Caco-2 (cell line): ENCODE measurements around the gene LSM7. TPM values are rescaled to one million over a fixed set of nuclear protein-coding genes. Genes with fewer than 3 reads are reported as not detected.

Experiments used
- BruUV-seq: library from RNA; stranded (reverse); fragments of 400-500 nt; replicated peaks from 2 replicates; lab custom pipeline; 2021; lab: Mats Ljungman, UMichigan
- CTCF ChIA-PET: fragments of 300-600 bp; sonication (Branson Sonifier 250); formaldehyde crosslinking; loops from one replicate; lab custom pipeline; 2022; ENCODE audit warnings: antibody characterized with exemption; lab: Charles Lee
- POLR2A ChIA-PET: fragments of 300-600 bp; sonication (Branson Sonifier 250); formaldehyde crosslinking; loops from one replicate; lab custom pipeline; 2022; ENCODE audit warnings: antibody characterized with exemption; lab: Charles Lee
- DNase-seq, 2 experiments: peaks; one replicate each; pipeline versions ENCODE4 v3.0.0 to v3.0.0-alpha.2; 2020 to 2022
- H3K27me3 ChIP-seq: replicated peaks from 2 replicates; pipeline ENCODE4 v1.6.0; 2011; ENCODE audit warnings: low read length; ENCODE audit not compliant: control insufficient read depth, insufficient read depth
- H3K36me3 ChIP-seq: 2 replicates; pipeline ENCODE4 v1.5.1; 2011; ENCODE audit warnings: low read length; ENCODE audit not compliant: control insufficient read depth, insufficient read depth
- H3K4me1 ChIP-seq: fragments of 250-450 bp; sonication (Bioruptor Pico); 2 replicates; pipeline ENCODE4 v1.5.1; 2020; ENCODE audit warnings: mild to moderate bottlenecking
- H3K4me3 ChIP-seq: 2 replicates; pipeline ENCODE4 v1.5.1; 2011; ENCODE audit warnings: low read depth, mild to moderate bottlenecking, control low read depth, low read length
- H3K9me3 ChIP-seq: fragments of 250-450 bp; sonication (Bioruptor Pico); 2 replicates; pipeline ENCODE4 v1.5.1; 2020; ENCODE audit warnings: mild to moderate bottlenecking, moderate library complexity
- H3K27ac Mint-ChIP-seq: one replicate; pipeline ENCODE4 v1.8.0; 2022; ENCODE audit warnings: mixed read lengths; ENCODE audit not compliant: unreplicated experiment
- H3K27me3 Mint-ChIP-seq: one replicate; pipeline ENCODE4 v1.8.0; 2022; ENCODE audit warnings: mixed read lengths; ENCODE audit not compliant: insufficient read depth, unreplicated experiment
- H3K36me3 Mint-ChIP-seq: one replicate; pipeline ENCODE4 v1.8.0; 2022; ENCODE audit warnings: mild to moderate bottlenecking, mixed read lengths; ENCODE audit not compliant: insufficient read depth, unreplicated experiment
- H3K4me1 Mint-ChIP-seq: one replicate; pipeline ENCODE4 v1.8.0; 2022; ENCODE audit warnings: low read depth, mixed read lengths; ENCODE audit not compliant: unreplicated experiment
- H3K4me3 Mint-ChIP-seq: one replicate; pipeline ENCODE4 v1.8.0; 2022; ENCODE audit warnings: mild to moderate bottlenecking, moderate library complexity, mixed read lengths; ENCODE audit not compliant: unreplicated experiment
- H3K9me3 Mint-ChIP-seq: one replicate; pipeline ENCODE4 v1.8.0; 2022; ENCODE audit warnings: mixed read lengths; ENCODE audit not compliant: unreplicated experiment
- intact Hi-C: fragments of 100-400 bp; cut with micrococcal nuclease; formaldehyde crosslinking; loops from one replicate; pipeline ENCODE4 v1.10.0; 2022; ENCODE audit not compliant: unreplicated experiment
- total RNA-seq: library from RNA; stranded (reverse); gene quantifications from 2 replicates; pipeline ENCODE4 v1.2.3, GENCODE V29; 2022
- TF ChIP-seq, protein P1 (sequence below), 2 experiments: fragments of 200-600 bp in 1 of 2; IDR thresholded peaks; 1 replicate in 1 of 2; 2 replicates in 1 of 2; pipeline versions ENCODE4 v1.5.1 to v1.8.0; 2011 to 2022; ENCODE audit warnings: antibody characterized with exemption in 1 of 2, control low read depth in 1 of 2, inconsistent platforms in 1 of 2, low read depth in 1 of 2, low read length in 1 of 2, mild to moderate bottlenecking in 1 of 2, moderate library complexity in 1 of 2; ENCODE audit not compliant: insufficient read depth in 1 of 2, severe bottlenecking in 1 of 2, unreplicated experiment in 1 of 2

The LSM7 gene
- total RNA-seq, 1 experiment from 2014 or later = 141 TPM

GRCh38 chr19:2287585-2288337 lies 40.6 kb downstream of the LSM7 start:
- TF ChIP-seq, protein P1, sequence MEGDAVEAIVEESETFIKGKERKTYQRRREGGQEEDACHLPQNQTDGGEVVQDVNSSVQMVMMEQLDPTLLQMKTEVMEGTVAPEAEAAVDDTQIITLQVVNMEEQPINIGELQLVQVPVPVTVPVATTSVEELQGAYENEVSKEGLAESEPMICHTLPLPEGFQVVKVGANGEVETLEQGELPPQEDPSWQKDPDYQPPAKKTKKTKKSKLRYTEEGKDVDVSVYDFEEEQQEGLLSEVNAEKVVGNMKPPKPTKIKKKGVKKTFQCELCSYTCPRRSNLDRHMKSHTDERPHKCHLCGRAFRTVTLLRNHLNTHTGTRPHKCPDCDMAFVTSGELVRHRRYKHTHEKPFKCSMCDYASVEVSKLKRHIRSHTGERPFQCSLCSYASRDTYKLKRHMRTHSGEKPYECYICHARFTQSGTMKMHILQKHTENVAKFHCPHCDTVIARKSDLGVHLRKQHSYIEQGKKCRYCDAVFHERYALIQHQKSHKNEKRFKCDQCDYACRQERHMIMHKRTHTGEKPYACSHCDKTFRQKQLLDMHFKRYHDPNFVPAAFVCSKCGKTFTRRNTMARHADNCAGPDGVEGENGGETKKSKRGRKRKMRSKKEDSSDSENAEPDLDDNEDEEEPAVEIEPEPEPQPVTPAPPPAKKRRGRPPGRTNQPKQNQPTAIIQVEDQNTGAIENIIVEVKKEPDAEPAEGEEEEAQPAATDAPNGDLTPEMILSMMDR (IDR thresholded peaks at IDR 0.05; ENCODE audit: insufficient read depth in 1 of 2, low read depth in 1 of 2, low read length in 1 of 2, severe bottlenecking in 1 of 2, unreplicated experiment in 1 of 2) = no peak
- no peak for DNase-seq
- peaks cover 2% of the 10 kb centered on the region for H3K27me3 ChIP-seq
- Mint-ChIP-seq H3K4me3 (no peak overlapping the region), H3K4me1 (no peaks in the 10 kb centered on the region), H3K27ac (no peak overlapping the region), H3K36me3 (peaks cover 8% of the 10 kb centered on the region), H3K9me3 (no peaks in the 10 kb centered on the region), H3K27me3 (peaks cover 10% of the 10 kb centered on the region)
- H3K4me3 ChIP-seq = no peak overlapping the region
- ChIA-PET POLR2A (no interaction called here), CTCF (interaction anchor here (0.9 kb wide), 1 partner anchor 104 kb away, joined by 5 read pairs; no protein-coding TSS in a partner anchor)
- H3K4me1 ChIP-seq = peaks cover 13% of the 10 kb centered on the region
- no peaks in the 10 kb centered on the region for H3K9me3 ChIP-seq
- no peaks in the 10 kb centered on the region for H3K36me3 ChIP-seq
- intact Hi-C loops = no loop called here
- no TSS peak for BruUV-seq

- ChIA-PET CTCF (interaction anchor here (0.9 kb wide), 1 partner anchor 105 kb away, joined by 5 read pairs; no protein-coding TSS in a partner anchor), POLR2A (no interaction called here)
- peaks cover 18% of the 10 kb centered on the region for H3K36me3 Mint-ChIP-seq
- Histone ChIP-seq H3K27me3 (peaks cover 2% of the 10 kb centered on the region), H3K4me1 (peaks cover 13% of the 10 kb centered on the region), H3K36me3 (no peaks in the 10 kb centered on the region), H3K9me3 (no peaks in the 10 kb centered on the region), H3K4me3 (no peak overlapping the region)
- no peaks in the 10 kb centered on the region for H3K9me3 Mint-ChIP-seq
- DNase-seq = no peak
- peaks cover 10% of the 10 kb centered on the region for H3K27me3 Mint-ChIP-seq
- BruUV-seq = no TSS peak
- TF ChIP-seq, protein P1 (IDR thresholded peaks at IDR 0.05; ENCODE audit: insufficient read depth in 1 of 2, low read depth in 1 of 2, low read length in 1 of 2, severe bottlenecking in 1 of 2, unreplicated experiment in 1 of 2) = no peak
- no peak overlapping the region for H3K4me3 Mint-ChIP-seq
- H3K4me1 Mint-ChIP-seq = no peaks in the 10 kb centered on the region
- intact Hi-C loops = no loop called here
- H3K27ac Mint-ChIP-seq = no peak overlapping the region
Observed at GRCh38 chr19:2286402-2287140, 41.8 kb downstream of the LSM7 start.

DNA sequence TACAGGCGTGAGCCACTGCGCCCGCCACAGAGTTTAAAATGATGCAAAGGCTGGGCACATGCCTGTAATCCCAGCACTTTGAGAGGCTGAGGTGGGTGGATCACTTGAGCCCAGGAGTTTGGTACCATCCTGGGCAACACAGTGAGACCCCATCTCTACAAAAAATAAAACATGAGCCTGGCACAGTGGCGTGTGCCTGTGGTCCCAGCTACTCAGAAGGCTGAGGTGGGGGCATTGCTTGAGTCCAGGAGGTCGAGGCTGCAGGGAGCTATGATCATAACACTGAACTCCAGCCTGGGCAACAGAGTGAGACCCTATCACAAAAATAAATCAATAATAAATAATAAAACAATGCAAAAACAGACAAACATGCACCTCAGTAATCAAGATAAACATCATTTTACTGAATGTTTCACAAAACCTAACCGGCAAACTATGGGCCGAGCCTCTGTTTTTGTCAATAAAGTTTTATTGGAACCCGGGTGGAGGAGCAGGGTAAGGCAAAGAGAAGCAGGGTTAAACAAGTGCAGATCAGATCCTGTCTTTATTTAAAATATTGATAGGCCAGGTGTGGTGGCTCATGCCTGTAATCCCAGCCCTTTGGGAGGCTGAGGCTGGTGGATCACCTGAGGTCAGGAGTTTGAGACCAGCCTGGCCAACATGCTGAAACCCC lies 44.4 kb downstream of the LSM7 start:
- Mint-ChIP-seq H3K4me1 (no peaks in the 10 kb centered on the region), H3K9me3 (no peaks in the 10 kb centered on the region), H3K27ac (no peak overlapping the region), H3K4me3 (no peak overlapping the region), H3K27me3 (peaks cover 4% of the 10 kb centered on the region), H3K36me3 (peaks cover 17% of the 10 kb centered on the region)
- POLR2A ChIA-PET = no interaction called here
- Histone ChIP-seq H3K4me3 (no peak overlapping the region), H3K27me3 (no peaks in the 10 kb centered on the region; the same call in 1 of the 2 replicates), H3K36me3 (no peaks in the 10 kb centered on the region), H3K4me1 (no peaks in the 10 kb centered on the region), H3K9me3 (no peaks in the 10 kb centered on the region)
- intact Hi-C loops = no loop called here
- TF ChIP-seq, protein P1 (IDR thresholded peaks at IDR 0.05; ENCODE audit: insufficient read depth in 1 of 2, low read depth in 1 of 2, low read length in 1 of 2, severe bottlenecking in 1 of 2, unreplicated experiment in 1 of 2) = no peak
- BruUV-seq = no TSS peak
- no peak for DNase-seq
- CTCF ChIA-PET = no interaction called here
